GM23248 (cell line): ENCODE data around the gene GTPBP10. TPM values are rescaled to one million over a fixed set of nuclear protein-coding genes. Genes with fewer than 3 reads are reported as not detected.

ENCODE experiments used
- DNase-seq: peaks from one replicate; pipeline ENCODE4 v3.0.0-alpha.2; 2015
- H2AFZ ChIP-seq: fragments of 200-600 bp; sonication (generic); 2 replicates; pipeline ENCODE4 v1.6.1; 2016; ENCODE audit warnings: antibody characterized with exemption
- H3F3A ChIP-seq: fragments of 200-600 bp; sonication (generic); 2 replicates; pipeline ENCODE4 v1.6.1; 2016; ENCODE audit warnings: mild to moderate bottlenecking, antibody characterized with exemption, mixed run types; ENCODE audit not compliant: insufficient read depth
- H3K27ac ChIP-seq: fragments of 200-600 bp; sonication (generic); 2 replicates; pipeline ENCODE4 v1.5.1; 2016; ENCODE audit warnings: mild to moderate bottlenecking
- H3K27me3 ChIP-seq: fragments of 200-600 bp; sonication (generic); replicated peaks from 2 replicates; pipeline ENCODE4 v1.6.1; 2016; ENCODE audit warnings: mild to moderate bottlenecking; ENCODE audit not compliant: insufficient read depth
- H3K36me3 ChIP-seq: fragments of 200-600 bp; sonication (generic); 2 replicates; pipeline ENCODE4 v1.6.1; 2016; ENCODE audit warnings: low read depth, mild to moderate bottlenecking
- H3K4me1 ChIP-seq: fragments of 200-600 bp; sonication (generic); 2 replicates; pipeline ENCODE4 v1.6.1; 2016; ENCODE audit warnings: mild to moderate bottlenecking; ENCODE audit not compliant: insufficient read depth
- H3K4me2 ChIP-seq: fragments of 200-600 bp; sonication (generic); one replicate; pipeline ENCODE4 v1.6.1; 2016; ENCODE audit warnings: mild to moderate bottlenecking; ENCODE audit not compliant: unreplicated experiment
- H3K4me3 ChIP-seq: fragments of 200-600 bp; sonication (generic); 2 replicates; pipeline ENCODE4 v1.5.1; 2016; ENCODE audit warnings: mild to moderate bottlenecking
- H3K79me2 ChIP-seq: fragments of 200-600 bp; sonication (generic); 2 replicates; pipeline ENCODE4 v1.6.1; 2016; ENCODE audit warnings: mild to moderate bottlenecking; ENCODE audit not compliant: insufficient read depth
- H3K9ac ChIP-seq: fragments of 200-600 bp; sonication (generic); 2 replicates; pipeline ENCODE4 v1.6.1; 2016; ENCODE audit warnings: mild to moderate bottlenecking
- H3K9me2 ChIP-seq: fragments of 200-600 bp; sonication (generic); 2 replicates; pipeline ENCODE4 v1.6.1; 2016; ENCODE audit warnings: mixed run types, mild to moderate bottlenecking, moderate library complexity; ENCODE audit not compliant: insufficient read depth
- H3K9me3 ChIP-seq: fragments of 200-600 bp; sonication (generic); one replicate; pipeline ENCODE4 v1.6.1; 2017; ENCODE audit warnings: low read depth
- H4K20me1 ChIP-seq: fragments of 200-600 bp; sonication (generic); 2 replicates; pipeline ENCODE4 v1.6.0; 2016; ENCODE audit not compliant: insufficient read depth
- EZH2 ChIP-seq: fragments of 200-600 bp; sonication (generic); IDR thresholded peaks from 2 replicates; pipeline ENCODE4 v1.6.1; 2018; ENCODE audit warnings: antibody characterized with exemption, mild to moderate bottlenecking; ENCODE audit not compliant: insufficient read depth, poor library complexity, severe bottlenecking
- EZH2phosphoT487 ChIP-seq: fragments of 200-600 bp; sonication (generic); IDR thresholded peaks from 2 replicates; pipeline ENCODE4 v1.6.1; 2018; ENCODE audit warnings: antibody characterized with exemption, moderate library complexity, mild to moderate bottlenecking, low read depth; ENCODE audit not compliant: insufficient read depth
- WGBS, 2 experiments: methylation state at CpG; one replicate each; pipeline ENCODE4 v1.1.6; 2015 to 2017; ENCODE audit warnings: low lambda C conversion rate in 2 of 2, low coverage in 1 of 2; ENCODE audit errors: missing lambda C conversion rate in 2 of 2; 5-methylcytosine and 5-hydroxymethylcytosine counted together
- in situ Hi-C: fragments of 300-500 bp; cut with MboI; formaldehyde crosslinking; loops from 2 replicates; pipeline ENCODE4 v1.15.0; 2020
- polyA plus RNA-seq: library from polyadenylated mRNA; unstranded; fragments of >200 nt; fragmentation: Nextera tagmentation; extraction: Ambion mirVana; gene quantifications from 2 replicates; pipeline ENCODE4 v1.2.1, GENCODE V29; 2016
- total RNA-seq: library from RNA; depleted of rRNA; stranded (reverse); fragments of >200 nt; shearing (Covaris generic); gene quantifications from 2 replicates; pipeline ENCODE4 v1.2.3, GENCODE V29; 2014; rRNA removed

The GTPBP10 gene
- total and polyA plus RNA-seq, 2 experiments from 2014 or later = 15.0 to 24.6 TPM

- Histone ChIP-seq H4K20me1 (no peaks in the 10 kb centered on the region), H3K9ac (no peak overlapping the region), H3K36me3 (no peaks in the 10 kb centered on the region), H3K9me2 (no peaks in the 10 kb centered on the region), H3K9me3 (no peaks in the 10 kb centered on the region), H3K79me2 (no peaks in the 10 kb centered on the region), H3F3A (no peaks in the 10 kb centered on the region), H3K27ac (no peak overlapping the region), H2AFZ (no peak overlapping the region), H3K27me3 (no peaks in the 10 kb centered on the region), H3K4me3 (no peak overlapping the region), H3K4me1 (no peaks in the 10 kb centered on the region), H3K4me2 (no peak overlapping the region)
- in situ Hi-C loops = no loop called here
- TF ChIP-seq EZH2phosphoT487 (no peak), EZH2 (no peak)
- DNase-seq = no peak
- whole genome bisulfite sequencing, 2 experiments = 96 to 98% methylated on average over 2 of the region's 2 CpGs
Observed at GRCh38 chr7:90425376-90425775, 78.9 kb downstream of the GTPBP10 start.

- 92 to 95% methylated on average over 6 of the region's 6 CpGs for WGBS, 2 experiments
- Histone ChIP-seq H3K9me2 (no peaks in the 10 kb centered on the region), H3K27me3 (no peaks in the 10 kb centered on the region), H3K9me3 (no peaks in the 10 kb centered on the region), H3K9ac (no peak overlapping the region), H3K4me2 (no peak overlapping the region), H2AFZ (no peak overlapping the region), H3K27ac (no peak overlapping the region), H4K20me1 (no peaks in the 10 kb centered on the region), H3F3A (no peaks in the 10 kb centered on the region), H3K4me3 (no peak overlapping the region), H3K36me3 (no peaks in the 10 kb centered on the region), H3K4me1 (no peaks in the 10 kb centered on the region), H3K79me2 (no peaks in the 10 kb centered on the region)
- peak; percentile 10 for DNase-seq
- TF ChIP-seq EZH2phosphoT487 = no peak
- no peak for TF ChIP-seq EZH2
- in situ Hi-C loops = loop anchor here (10.0 kb wide), 1 partner anchor 276 kb away; the partner anchor contains the start of gene STEAP1
Observed at GRCh38 chr7:90430614-90431460, 84.3 kb downstream of the GTPBP10 start.

- Histone ChIP-seq H2AFZ (no peak overlapping the region), H3K36me3 (no peaks in the 10 kb centered on the region), H3K79me2 (no peaks in the 10 kb centered on the region), H3K27ac (no peak overlapping the region), H3K9ac (no peak overlapping the region), H3F3A (no peaks in the 10 kb centered on the region), H3K9me3 (no peaks in the 10 kb centered on the region), H3K4me2 (no peak overlapping the region), H3K4me3 (no peak overlapping the region), H3K9me2 (no peaks in the 10 kb centered on the region), H3K4me1 (no peaks in the 10 kb centered on the region), H3K27me3 (no peaks in the 10 kb centered on the region), H4K20me1 (no peaks in the 10 kb centered on the region)
- DNase-seq = no peak
- no peak for TF ChIP-seq EZH2phosphoT487
- no peak for TF ChIP-seq EZH2
- WGBS, 2 experiments = 65 to 79% methylated on average over 2 to 10 of the region's 10 CpGs
- in situ Hi-C loops = loop anchor here (10.0 kb wide), 1 partner anchor 278 kb away; the partner anchor contains the start of gene STEAP1
Observed at GRCh38 chr7:90432752-90433151, 86.2 kb downstream of the GTPBP10 start.

- Histone ChIP-seq H3K4me2 (no peak overlapping the region), H3K9me2 (no peaks in the 10 kb centered on the region), H3K27me3 (no peaks in the 10 kb centered on the region), H2AFZ (no peak overlapping the region), H3K9ac (no peak overlapping the region), H3K4me3 (no peak overlapping the region), H4K20me1 (no peaks in the 10 kb centered on the region), H3K79me2 (no peaks in the 10 kb centered on the region), H3K9me3 (no peaks in the 10 kb centered on the region), H3F3A (no peaks in the 10 kb centered on the region), H3K36me3 (no peaks in the 10 kb centered on the region), H3K4me1 (no peaks in the 10 kb centered on the region), H3K27ac (no peak overlapping the region)
- TF ChIP-seq EZH2 = no peak
- no peak for TF ChIP-seq EZH2phosphoT487
- in situ Hi-C loops = loop anchor here (10.0 kb wide), 1 partner anchor 278 kb away; the partner anchor contains the start of gene STEAP1
- DNase-seq = no peak
- WGBS, 2 experiments = 90% methylated on average over 3 of the region's 3 CpGs
Observed at GRCh38 chr7:90433221-90433620, 86.7 kb downstream of the GTPBP10 start.

Other genes starting within 250 kb of the GTPBP10 start
- 97.7 and 120 TPM in 2 replicates for gene STEAP1, start 192.2 kb upstream of the GTPBP10 start, total RNA-seq
- gene STEAP1, start 192.2 kb upstream of the GTPBP10 start, polyA plus RNA-seq = 139 and 140 TPM in 2 replicates
- gene STEAP2, start 135.0 kb upstream of the GTPBP10 start, total RNA-seq = 28.3 and 30.6 TPM in 2 replicates
- 19.2 and 20.2 TPM in 2 replicates for gene STEAP2, start 135.0 kb upstream of the GTPBP10 start, polyA plus RNA-seq
- gene CFAP69, start 101.5 kb upstream of the GTPBP10 start, total RNA-seq = 6.9 and 13.5 TPM in 2 replicates
- gene CFAP69, start 101.5 kb upstream of the GTPBP10 start, polyA plus RNA-seq = 2.8 and 3.1 TPM in 2 replicates
- gene FAM237B, start 25.4 kb upstream of the GTPBP10 start, total RNA-seq = not detected in 2 replicates
- gene FAM237B, start 25.4 kb upstream of the GTPBP10 start, polyA plus RNA-seq = 0.06 TPM in 1 of 2 replicates, not detected in the other
- gene CLDN12, start 56.7 kb downstream of the GTPBP10 start, total RNA-seq = 35.6 and 38.3 TPM in 2 replicates
- 24.1 and 24.3 TPM in 2 replicates for gene CLDN12, start 56.7 kb downstream of the GTPBP10 start, polyA plus RNA-seq
- gene PTTG1IP2, start 122.9 kb downstream of the GTPBP10 start, total RNA-seq = not detected in 2 replicates
- gene PTTG1IP2, start 122.9 kb downstream of the GTPBP10 start, polyA plus RNA-seq = not detected in 2 replicates
- gene CDK14, start 249.6 kb downstream of the GTPBP10 start, total RNA-seq = 21.2 and 24.9 TPM in 2 replicates
- gene CDK14, start 249.6 kb downstream of the GTPBP10 start, polyA plus RNA-seq = 18.0 and 19.9 TPM in 2 replicates